Hepatic stellate cell (primary cell): ENCODE results near the gene DBR1.
"Not testable (repeated sequence)": the region's sequence is repeated elsewhere in the genome, so short reads cannot be mapped to it uniquely, and the experiment has no call there.

ENCODE experiments used
- DNase-seq: peaks from one replicate; pipeline ENCODE4 v3.0.0; 2011; ENCODE audit warnings: low spot score

DBR1 gene

DNA sequence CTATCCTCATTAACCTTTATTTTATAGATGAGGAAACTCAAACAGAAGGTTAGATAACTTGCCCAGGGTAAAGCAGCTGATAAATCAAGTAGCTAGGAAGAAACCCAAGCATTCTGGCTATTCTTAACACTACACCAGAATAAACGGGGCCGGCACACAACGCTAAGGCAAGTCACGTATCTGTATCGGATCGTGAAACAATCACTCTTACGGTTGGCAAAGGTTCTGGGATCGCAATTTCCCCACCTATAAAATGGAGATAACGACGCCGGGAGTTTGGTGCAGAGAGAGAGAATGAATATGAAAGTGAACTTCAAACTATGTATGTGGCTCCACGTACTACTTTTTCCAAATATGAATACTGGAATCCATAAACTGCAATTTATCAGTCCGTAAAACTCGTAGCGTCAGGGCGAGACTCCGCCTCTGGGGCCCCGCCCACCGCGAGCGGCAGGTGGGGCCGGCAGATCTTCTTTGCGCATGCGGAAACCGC is 12.1 kb upstream of the DBR1 start:
- DNase-seq = peak; percentile 27

DNA sequence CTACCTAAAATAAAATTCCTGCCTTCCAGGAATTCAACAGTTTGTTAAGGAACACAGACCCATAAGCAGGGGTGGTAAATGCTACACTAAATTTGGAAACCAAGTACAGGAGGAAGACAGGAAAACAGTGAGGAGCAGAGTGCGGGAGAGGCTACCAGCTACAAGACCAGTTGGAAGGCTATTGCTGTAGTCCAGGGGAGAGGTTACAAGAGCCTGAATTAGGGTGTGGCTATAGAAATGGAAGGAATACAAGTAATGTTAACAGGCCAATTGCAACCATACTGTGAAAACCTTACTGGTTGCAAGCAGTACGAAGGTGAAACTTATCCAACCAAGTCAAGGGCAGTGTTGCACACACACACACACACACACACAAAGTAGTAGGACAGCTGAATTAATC is 11.5 kb upstream of the DBR1 start:
- DNase-seq = no peak

DNA sequence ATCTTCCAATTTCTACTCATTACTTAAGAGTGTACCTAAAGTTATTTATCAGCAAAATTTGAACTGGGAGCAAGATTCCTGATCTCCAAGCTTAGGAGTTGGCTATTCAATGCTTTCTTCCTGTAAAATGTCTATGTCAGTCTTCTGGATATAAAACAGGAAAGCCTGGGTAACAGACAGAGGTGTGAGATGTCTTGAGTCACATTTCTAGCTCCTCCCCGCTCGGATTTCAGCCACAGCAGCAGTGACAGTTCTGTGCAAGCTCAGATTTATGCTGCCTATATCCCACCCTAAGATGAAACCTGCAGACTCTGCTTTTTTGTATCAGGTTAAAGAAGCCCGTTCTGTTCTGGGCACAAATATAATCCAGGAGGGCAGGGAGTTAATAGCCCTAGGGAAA is 10.3 kb upstream of the DBR1 start:
- peak; percentile 11 for DNase-seq

DNA sequence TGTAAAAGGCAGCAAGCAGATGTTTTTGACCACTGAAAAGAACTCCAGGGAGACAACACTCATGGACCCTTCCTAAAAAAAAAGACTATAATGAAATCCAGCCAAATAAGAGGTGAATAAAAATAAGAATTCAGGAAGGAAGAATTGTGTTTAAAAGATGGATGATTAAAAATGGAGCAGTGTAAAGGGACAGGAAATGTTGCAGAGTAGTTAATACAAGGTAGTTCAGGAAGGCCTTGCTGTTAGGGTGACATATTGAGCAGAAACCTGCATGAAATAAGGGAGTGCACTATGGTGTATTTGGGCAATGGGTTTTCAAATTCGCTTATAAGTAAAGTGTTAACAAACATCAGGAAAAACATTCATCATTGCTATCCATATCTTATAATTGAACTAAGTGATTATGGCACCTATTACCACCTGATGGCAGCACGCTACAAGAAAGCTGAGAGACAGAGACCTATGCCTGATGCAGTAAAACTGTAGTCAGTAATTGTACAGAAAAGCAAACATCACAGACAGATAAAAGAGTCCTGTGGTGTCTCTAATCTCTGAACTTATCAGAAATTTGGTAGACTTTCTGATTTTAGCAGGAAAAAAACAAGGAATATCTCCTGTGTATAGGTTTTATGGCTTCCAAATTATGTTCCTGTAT is 5.8 kb upstream of the DBR1 start:
- DNase-seq = peak; percentile 27

DNA sequence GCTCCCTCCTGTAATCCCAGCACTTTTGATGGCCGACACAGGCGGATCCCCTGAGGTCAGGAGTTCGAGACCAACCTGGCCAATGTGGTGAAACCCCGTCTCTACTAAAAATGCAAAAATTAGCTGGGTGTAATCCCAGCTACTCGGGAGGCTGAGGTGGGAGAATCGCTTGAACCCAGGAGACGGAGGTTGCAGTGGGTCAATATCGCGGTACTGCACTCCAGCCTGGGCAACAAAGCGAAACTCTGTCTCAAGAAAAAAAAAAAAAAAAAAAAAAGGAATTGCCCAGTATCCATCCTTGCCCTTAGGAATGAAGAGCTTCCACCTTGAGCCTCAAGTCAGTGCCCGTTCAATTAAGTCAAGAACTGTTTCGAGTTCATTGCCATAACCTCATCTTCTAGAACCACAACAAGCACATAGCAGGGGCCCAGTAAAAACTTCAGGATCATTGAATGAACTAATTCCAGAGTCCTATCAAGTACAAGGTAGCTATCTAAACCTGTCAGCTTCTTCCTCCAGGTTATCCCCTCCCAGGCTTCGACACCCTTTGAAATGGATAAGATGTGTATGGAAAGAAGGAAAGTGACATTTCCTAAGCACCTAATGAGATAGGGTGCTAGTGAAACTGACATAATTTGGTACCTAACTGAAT is 826 bp downstream of the DBR1 start:
- DNase-seq = no peak

DNA sequence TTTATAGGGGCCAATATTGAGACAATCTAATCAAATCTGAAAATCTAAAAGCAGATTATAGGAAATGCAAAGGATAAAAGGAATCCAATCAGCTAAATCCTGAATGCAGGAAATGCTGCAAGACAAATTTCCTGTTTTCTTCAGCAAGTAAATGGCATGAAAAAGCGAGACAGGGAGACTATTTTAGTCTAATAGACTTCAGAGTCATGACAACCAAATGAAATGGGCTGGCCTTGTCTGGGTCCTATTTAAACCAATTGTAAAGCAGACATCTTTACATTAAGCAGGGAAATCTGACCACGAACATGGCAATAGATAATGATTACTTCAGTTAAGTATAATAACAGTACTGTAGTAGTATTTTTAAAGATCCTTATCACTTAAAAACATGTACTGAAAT is 2.1 kb downstream of the DBR1 start:
- DNase-seq = no peak

DNA sequence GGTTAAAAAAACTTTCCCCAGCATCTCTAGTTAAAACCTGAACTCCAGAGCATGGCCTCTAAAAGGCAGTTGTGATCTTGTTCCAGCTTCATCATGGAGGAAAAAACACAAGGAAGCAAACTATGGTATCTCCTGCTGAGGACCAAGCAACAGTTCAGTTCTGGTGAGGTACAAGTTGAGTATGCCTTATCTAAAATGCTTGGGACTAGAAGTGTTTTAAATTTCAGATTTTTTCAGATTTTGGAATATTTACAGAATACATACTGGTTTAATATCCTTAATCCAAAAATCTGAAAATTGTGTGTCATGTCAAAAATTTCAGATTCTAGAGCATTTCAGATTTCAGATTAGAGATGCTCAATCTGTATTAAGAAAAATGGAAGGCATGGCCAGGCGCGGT is 9.7 kb downstream of the DBR1 start:
- DNase-seq = no peak

DNA sequence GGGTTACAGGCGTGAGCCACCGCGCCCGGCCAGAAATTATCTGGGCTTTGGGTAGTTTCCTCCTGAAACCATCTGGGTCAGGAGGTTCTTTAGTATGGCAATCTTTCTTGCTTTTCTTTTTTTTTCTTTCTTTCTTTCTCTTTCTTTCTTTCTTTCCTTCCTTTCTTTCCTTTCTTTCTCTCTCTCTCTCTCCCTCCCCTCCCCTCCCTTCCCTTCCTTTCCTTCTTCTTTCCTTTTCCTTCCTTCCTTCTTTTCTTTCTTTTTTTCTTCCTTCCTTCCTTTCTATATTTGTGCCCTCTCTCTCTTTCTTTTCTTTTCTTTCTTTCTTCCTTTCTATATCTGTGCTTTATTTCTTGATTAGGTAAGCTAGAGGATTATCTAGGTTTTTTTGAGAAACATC is 17.0 kb downstream of the DBR1 start:
- DNase-seq = no peak

DNA sequence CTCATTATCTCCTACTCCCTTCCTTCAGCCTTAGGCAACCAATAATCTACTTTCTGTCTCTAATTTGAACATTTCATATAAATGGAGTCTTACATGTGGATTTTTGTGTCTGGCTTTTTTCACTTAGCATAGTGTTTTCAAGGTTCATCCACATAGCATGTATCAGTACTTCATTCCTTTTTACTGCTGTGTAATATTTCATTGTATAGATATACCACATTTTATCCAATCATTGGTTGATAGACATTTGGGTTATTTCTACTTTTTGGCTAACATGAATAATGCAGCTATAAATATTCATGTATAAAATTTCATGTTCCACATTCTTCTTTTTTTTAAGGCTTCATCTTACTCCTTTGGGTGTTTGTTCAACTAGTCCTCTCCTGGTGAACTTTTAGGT is 20.2 kb downstream of the DBR1 start:
- DNase-seq = no peak

DNA sequence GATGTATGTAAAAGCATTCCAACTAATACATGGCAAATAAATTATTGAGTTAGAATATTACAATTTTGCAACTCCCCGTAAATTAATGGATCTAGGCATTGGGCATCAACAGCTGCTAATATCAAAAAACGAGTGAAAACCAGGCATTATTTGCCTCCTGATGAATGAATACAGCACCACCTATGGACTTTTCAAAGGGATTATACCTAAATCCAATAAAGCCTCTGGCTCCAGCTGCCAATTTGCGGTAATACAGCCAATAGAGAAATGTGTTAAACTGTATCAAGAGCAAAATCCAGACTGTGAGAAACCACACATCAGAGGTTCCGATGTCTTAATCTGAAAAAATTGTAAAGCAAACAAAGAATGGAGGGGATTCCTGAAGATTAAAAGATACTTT is 26.2 kb downstream of the DBR1 start:
- DNase-seq = no peak

DNA sequence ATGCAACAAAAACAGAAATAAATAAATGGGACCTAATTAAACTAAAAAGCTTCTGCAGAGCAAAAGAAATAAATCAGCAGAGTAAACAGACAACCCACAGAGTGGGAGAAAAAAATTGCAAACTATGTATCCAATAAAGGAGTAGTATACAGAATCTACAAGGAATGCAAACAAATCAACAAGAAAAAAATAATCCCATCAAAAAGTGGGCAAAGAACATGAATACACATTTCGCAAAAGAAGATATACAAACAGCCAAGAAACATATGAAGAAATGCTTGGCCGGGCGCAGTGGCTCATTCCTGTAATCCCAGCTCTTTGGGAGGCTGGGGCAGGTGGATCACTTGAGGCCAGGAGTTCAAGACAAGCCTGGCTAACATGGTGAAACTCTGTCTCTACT is 32.5 kb downstream of the DBR1 start:
- DNase-seq = not testable (repeated sequence)

DNA sequence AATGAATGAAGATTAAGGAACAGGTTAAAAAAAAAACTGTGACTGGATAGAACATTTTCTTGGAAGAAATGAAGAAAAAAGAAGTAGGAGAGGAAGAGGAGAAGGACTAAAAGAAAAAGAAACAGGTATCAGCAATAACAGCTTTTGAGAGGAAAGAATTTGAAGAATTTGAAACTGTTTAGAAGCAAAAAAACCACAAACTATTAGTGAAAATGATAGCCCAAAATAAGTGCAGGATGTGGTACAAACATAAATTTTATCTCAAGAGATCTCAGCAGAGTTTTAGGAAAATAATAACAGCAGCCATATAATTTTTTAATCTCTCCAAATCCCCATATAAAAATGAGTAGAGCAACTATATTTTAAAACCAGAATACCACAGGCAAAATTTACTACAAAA is 33.8 kb downstream of the DBR1 start:
- no peak for DNase-seq

DNA sequence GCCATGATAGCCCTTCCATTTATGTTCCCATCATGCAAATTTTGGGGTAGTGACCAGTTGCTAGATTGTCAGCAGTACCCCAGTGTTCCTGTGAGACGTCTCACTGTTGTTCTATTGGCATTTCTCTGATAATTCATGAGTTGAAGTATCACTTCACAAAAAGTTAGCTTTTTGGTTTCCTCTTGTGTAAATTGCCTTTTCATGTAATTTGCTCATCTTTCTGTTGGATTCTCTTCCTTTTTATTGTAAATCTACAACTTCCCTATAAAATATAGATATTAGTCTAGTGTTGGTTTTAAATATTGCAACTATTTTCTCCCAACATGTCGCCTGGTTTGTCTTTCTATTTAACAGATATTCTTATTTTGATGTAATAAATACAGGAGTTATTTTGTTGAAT is 35.0 kb downstream of the DBR1 start:
- no peak for DNase-seq

DNA sequence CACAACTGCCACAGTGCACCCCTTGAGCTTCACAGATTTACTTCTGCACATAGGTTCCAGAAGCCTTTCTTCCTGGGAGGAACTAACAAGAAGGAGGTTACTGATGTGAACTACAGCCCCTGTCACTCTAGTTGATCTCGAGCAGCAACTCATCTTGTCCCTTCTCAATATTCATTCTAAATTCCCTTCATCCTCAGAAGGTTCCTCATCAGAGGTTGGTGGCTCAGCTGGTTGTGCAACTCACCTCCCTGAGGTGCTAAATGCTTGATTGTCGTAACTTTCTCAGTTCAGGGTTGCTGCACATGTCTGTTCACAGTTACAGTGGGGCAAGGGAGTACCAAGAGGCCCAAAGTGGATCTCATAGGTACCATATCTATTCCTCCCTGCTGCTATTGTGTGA is 36.9 kb downstream of the DBR1 start:
- DNase-seq = no peak

DNA sequence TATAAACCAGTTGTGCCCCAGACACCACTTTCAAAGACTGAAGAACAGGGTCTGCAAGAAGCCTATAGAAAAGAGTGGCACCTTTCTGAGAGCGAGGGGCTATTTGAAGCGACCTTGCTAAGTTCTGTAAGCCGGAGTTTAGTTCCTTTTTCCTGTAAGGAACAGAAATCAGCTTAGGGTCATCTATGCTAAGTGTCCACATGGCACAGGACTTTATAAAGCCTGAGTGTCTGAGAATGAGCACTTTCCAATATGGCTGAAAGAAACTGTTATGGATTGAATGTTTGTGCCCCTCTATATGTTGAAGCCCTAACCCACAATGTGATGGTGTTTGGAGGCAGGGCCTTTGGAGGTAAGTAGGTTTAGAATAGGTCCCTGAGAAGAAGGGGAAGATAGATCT is 38.5 kb downstream of the DBR1 start:
- DNase-seq = no peak

DNA sequence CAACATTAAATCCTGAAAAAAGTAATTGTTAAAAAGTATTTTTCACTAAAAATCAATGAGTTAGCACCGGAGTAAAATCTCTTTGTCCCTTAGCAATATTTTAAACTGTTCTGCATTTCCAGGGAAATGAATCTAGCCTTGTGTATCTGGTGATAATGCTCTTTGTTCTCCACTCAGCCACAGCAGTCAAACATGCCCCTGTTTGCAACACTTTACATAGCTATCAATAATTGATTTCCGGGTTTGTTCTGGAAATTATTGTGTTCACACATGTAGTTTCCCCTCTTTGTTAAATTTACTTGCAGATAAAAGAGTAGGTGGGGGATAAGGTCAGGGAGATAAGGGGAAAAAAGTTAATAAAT is 38.9 kb downstream of the DBR1 start:
- DNase-seq = no peak

DNA sequence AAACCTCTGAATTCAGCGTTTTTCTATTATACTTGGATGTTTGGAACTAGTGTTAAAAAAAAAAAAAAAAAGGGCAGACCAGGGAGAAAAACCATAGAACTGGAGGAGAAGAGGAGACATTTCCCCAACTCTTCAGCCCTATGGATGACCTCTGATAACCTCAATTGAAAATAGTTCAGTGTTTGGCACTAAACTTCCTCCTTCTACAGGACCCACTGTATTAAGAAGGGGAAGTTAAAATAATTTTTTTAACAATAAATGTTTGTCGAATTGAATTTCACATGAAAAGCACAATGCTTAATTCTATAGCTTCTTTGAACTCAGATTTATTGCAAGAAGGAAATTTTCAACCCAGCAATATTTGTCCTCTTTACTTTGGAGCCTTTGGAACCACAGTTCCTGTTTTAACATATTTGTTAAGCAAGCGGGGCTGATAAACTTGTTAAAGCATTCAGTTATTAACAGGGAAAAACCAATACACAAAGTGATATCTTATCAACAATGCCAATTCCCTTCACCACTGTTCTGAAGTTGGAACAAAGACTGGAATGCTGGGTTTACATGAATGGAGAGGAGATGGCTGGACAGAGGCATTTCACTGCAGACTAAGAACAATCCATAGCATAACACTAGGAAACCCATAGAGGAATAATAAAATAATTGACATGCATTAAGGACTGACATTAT is 39.4 kb downstream of the DBR1 start:
- DNase-seq = no peak

DNA sequence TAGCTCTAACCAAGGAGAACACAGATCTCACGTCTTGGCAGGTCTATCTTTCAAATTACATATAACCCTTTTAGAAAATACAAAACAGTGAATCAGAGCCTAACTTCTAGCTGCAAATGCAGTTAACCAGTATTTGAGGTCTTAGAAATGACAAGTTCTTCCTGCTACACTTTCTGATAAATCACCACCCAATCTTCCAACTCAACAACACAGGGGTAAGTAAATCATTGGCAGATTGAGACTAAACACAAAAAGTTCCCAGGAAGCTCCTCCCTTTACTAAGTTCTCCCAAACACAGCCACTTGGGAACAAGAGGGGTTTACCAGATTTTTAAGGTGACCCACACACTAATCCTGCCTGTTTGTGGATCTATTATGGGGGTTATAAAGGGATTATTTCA is 42.5 kb downstream of the DBR1 start, which contains the start of gene A4GNT:
A4GNT (minus strand) TSS at position 152 of the 400 bp plus-strand sequence. CDS start 1,134 bp downstream, outside the sequence.
- no peak for DNase-seq

DNA sequence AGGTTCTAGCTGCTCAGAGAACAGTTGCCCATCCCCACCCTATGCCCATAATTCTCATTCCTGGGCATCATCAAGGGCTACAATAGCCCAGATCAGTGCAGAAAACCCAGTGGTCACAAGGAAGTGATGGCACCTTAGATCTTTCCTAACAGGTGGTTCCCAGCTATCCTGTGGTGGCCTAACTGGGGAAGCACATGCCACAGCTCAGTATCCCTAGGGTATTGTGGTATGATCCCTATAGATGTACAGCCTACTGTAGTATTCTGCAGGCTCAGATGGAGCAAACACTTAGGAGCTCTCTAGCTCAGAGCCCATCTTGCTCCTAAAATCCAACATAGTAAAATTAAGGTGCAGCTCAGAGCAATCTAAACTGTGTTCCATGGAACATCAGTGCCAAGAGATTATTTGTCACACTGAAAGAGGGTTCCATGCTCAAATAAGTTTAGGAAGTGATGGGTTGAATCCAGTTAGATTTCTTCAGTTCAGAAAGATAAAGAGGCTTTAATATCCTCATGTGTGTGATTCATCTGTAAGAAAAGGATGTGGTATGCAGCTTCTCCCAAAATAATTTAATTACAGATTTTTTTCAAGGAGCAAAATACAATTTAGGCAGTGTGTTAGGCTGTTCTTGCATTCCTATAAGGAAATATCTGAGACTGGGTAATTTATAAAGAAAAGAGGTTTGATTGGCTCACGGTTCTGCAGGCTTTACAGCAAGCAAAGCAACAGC is 46.9 kb downstream of the DBR1 start:
- no peak for DNase-seq

DNA sequence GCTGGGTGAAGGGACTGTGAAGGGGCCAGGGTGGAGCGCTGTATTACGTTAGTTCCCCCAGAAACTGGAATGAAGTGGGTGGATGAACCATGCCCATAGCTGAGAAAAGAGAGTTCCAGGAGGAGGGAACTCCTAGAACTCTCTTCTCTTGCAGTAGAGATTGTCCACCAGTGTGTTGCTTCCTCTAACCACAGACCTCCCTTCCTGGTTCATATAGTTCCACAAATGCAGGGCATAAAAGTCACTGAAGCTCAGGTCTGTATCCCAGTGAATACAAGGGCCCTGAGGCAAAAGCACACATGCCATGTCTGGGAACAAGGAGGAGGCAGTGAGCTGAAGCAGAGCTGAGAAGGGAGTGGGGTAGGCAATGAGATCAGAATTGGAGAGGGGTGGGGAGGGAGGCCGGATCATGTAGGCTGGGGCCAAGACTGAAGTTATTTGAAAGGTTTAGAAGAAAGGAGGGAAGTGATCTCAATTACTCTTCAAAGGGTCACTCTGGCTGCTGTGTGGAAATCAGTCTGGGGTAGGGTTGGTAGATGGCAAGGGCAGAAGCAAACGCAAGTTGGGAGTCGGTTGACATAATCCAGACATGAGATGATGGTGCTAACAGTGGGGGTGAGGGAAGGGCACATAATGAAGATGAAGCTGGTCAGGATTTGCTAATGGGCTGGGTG is 49.0 kb downstream of the DBR1 start:
- no peak for DNase-seq

DNA sequence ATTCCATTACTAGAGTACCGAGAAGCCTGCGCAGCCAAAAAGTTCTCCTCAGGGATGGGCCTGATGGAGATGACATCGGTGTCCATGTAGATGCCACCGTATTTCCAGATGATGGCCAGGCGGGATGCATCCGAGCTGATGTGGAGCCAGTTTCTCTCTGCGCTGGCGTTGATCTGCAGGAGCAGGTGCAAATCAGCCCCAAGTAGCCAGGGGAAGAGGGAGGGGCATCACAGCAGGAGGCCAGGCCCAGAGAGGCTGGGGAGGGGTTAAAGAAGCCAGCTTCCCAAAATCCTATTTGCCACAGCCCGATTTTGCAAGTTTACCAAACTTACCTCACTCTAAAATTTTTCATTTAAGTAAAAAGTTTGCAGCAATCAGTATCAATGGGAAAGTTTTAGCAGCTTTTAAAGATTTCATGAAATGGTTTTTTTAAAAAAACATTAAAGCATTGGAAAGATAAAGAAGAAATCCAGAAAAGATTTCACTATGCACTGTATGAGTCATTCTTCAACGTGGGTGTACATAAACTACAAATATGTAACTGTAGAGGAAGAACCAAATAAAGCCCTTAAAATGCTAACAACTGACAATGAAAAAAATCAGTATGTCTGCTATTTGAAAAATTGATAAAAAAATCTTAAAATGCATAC is 49.9 kb downstream of the DBR1 start:
- DNase-seq = peak; percentile 42

DNA sequence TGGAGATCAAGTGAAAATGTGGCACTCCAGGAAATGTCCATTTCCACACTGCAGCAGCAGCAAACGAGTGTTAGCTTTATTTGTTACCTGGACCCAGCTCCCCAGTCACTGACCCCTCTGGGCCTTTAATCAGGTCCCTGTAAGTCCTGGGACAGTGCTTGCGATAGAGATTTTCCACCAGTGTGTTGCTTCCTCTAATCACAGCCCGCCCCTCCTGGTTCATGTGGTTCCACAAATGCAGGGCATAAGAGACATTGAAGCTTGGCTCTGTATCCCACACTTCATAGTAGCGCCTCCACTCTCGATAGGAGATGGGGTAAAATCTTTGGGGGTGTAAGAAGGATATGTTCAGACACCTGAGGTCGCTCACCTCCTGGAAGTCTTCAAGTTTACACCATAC is 50.5 kb downstream of the DBR1 start:
- no peak for DNase-seq
